OCI-LY3 (cell line): Measurements from ENCODE around the gene CTAGE1.

Experiments used
- H2AFZ ChIP-seq: fragments of 200-600, 300-600 bp; shearing (Covaris generic); 2 replicates; pipeline ENCODE4 v1.6.0; 2014; ENCODE audit warnings: antibody characterized with exemption, low read depth, low read length
- H3K27ac ChIP-seq: fragments of 200-600, 300-600 bp; sonication (generic); 2 replicates; pipeline ENCODE4 v1.5.1; 2014; ENCODE audit warnings: mild to moderate bottlenecking, low read length, moderate library complexity, mixed read lengths
- H3K27me3 ChIP-seq: fragments of 200-600, 300-600 bp; sonication (generic); 2 replicates; pipeline ENCODE4 v1.6.1; 2014; ENCODE audit warnings: low read depth, low read length, mixed read lengths
- H3K36me3 ChIP-seq: fragments of 200-600, 300-600 bp; sonication (generic); replicated peaks from 2 replicates; pipeline ENCODE3; 2014; ENCODE audit warnings: low read depth, low read length, mixed read lengths
- H3K4me1 ChIP-seq: fragments of 300-600, 200-600 bp; sonication (generic); 2 replicates; pipeline ENCODE4 v1.6.1; 2014; ENCODE audit warnings: low read length, mixed read lengths
- H3K4me2 ChIP-seq: fragments of 200-600, 300-600 bp; sonication (generic); 2 replicates; pipeline ENCODE4 v1.6.1; 2014; ENCODE audit warnings: low read length, mixed read lengths
- H3K4me3 ChIP-seq: fragments of 300-600, 200-600 bp; sonication (generic); 2 replicates; pipeline ENCODE4 v1.5.1; 2014; ENCODE audit warnings: antibody characterized with exemption, mild to moderate bottlenecking, low read length, moderate library complexity
- H3K79me2 ChIP-seq: fragments of 300-600, 200-600 bp; shearing (Covaris generic); 2 replicates; pipeline ENCODE4 v1.6.1; 2014; ENCODE audit warnings: mild to moderate bottlenecking, low read length, mixed read lengths
- H3K9ac ChIP-seq: fragments of 300-600, 200-600 bp; shearing (Covaris generic); 2 replicates; pipeline ENCODE4 v1.6.0; 2014; ENCODE audit warnings: mild to moderate bottlenecking, low read length, moderate library complexity
- H3K9me3 ChIP-seq: fragments of 200-600, 300-600 bp; shearing (Covaris generic); 2 replicates; pipeline ENCODE4 v1.6.1; 2014; ENCODE audit warnings: low read length, mixed read lengths; ENCODE audit not compliant: insufficient read depth
- H4K20me1 ChIP-seq: fragments of 200-600, 300-600 bp; sonication (generic); 2 replicates; pipeline ENCODE4 v1.6.1; 2016; ENCODE audit warnings: low read length, mixed read lengths; ENCODE audit not compliant: insufficient read depth
- CTCF ChIP-seq: fragments of 200-600, 300-600 bp; sonication (generic); IDR thresholded peaks from 2 replicates; pipeline ENCODE4 v1.5.1; 2014; ENCODE audit warnings: antibody characterized with exemption, low read length, low read depth
- EZH2phosphoT487 ChIP-seq: fragments of 200-600 bp; shearing (Covaris generic); IDR thresholded peaks from 2 replicates; pipeline ENCODE4 v1.6.1; 2018; ENCODE audit warnings: antibody characterized with exemption, mixed run types, low read depth

The CTAGE1 gene

GRCh38 chr18:22411446-22411845 is 6.3 kb downstream of the CTAGE1 start:
- no peaks in the 10 kb centered on the region for H3K36me3 ChIP-seq
- H2AFZ ChIP-seq: no peak overlapping the region
- no peaks in the 10 kb centered on the region for H3K27me3 ChIP-seq
- H3K4me1 ChIP-seq: peaks cover 17% of the 10 kb centered on the region
- H4K20me1 ChIP-seq: no peaks in the 10 kb centered on the region
- no peaks in the 10 kb centered on the region for H3K9me3 ChIP-seq
- no peaks in the 10 kb centered on the region for H3K79me2 ChIP-seq
- no peak overlapping the region for H3K4me3 ChIP-seq
- H3K4me2 ChIP-seq: no peak overlapping the region
- no peak overlapping the region for H3K27ac ChIP-seq
- TF ChIP-seq CTCF (no peak), EZH2phosphoT487 (no peak)
- no peak overlapping the region for H3K9ac ChIP-seq

- Histone ChIP-seq H3K4me1 (peaks cover 12% of the 10 kb centered on the region), H3K9ac (no peak overlapping the region)
Measured at GRCh38 chr18:22410126-22410525, 7.6 kb downstream of the CTAGE1 start.

GRCh38 chr18:22409445-22409844 is 8.3 kb downstream of the CTAGE1 start:
- Histone ChIP-seq H3K36me3 (peaks cover 3% of the 10 kb centered on the region), H3K27me3 (no peaks in the 10 kb centered on the region), H3K4me1 (peaks cover 12% of the 10 kb centered on the region), H3K27ac (no peak overlapping the region), H3K4me3 (no peak overlapping the region), H3K4me2 (no peak overlapping the region), H3K9me3 (peaks cover 7% of the 10 kb centered on the region; the same call in 1 of the 2 replicates), H3K79me2 (no peaks in the 10 kb centered on the region), H3K9ac (no peak overlapping the region), H2AFZ (no peak overlapping the region), H4K20me1 (no peaks in the 10 kb centered on the region)
- TF ChIP-seq EZH2phosphoT487 (no peak), CTCF (no peak)

More at GRCh38 chr18:22410126-22410525, 7.6 kb downstream of the CTAGE1 start:
- Histone ChIP-seq H3K9me3 (peaks cover 5% of the 10 kb centered on the region; the same call in 1 of the 2 replicates), H3K36me3 (peaks cover under 1% of the 10 kb centered on the region), H3K4me3 (no peak overlapping the region), H3K27me3 (no peaks in the 10 kb centered on the region), H3K79me2 (no peaks in the 10 kb centered on the region), H3K4me2 (no peak overlapping the region), H2AFZ (no peak overlapping the region), H3K27ac (no peak overlapping the region), H4K20me1 (no peaks in the 10 kb centered on the region)
- no peak for TF ChIP-seq EZH2phosphoT487
- TF ChIP-seq CTCF: no peak

GRCh38 chr18:22408059-22408458 is 9.7 kb downstream of the CTAGE1 start:
- Histone ChIP-seq H3K4me3 (no peak overlapping the region), H3K36me3 (peaks cover 3% of the 10 kb centered on the region), H3K27me3 (no peaks in the 10 kb centered on the region), H3K79me2 (no peaks in the 10 kb centered on the region), H4K20me1 (no peaks in the 10 kb centered on the region), H3K9ac (no peak overlapping the region), H3K9me3 (peaks cover 7% of the 10 kb centered on the region; the same call in 1 of the 2 replicates), H2AFZ (no peak overlapping the region), H3K4me1 (peaks cover 12% of the 10 kb centered on the region), H3K4me2 (peak overlapping the region; percentile 31), H3K27ac (no peak overlapping the region)
- TF ChIP-seq CTCF (0 out of 2 replicates have a peak, but pooled peaks have one; percentile 9), EZH2phosphoT487 (no peak)
